Measurements from ENCODE around the gene ZBTB49. TPM values are rescaled to one million over a fixed set of nuclear protein-coding genes. Genes with fewer than 3 reads are reported as not detected.

The ZBTB49 gene
- total RNA-seq, 1 experiment from 2014 or later: 4.2 TPM

DNA sequence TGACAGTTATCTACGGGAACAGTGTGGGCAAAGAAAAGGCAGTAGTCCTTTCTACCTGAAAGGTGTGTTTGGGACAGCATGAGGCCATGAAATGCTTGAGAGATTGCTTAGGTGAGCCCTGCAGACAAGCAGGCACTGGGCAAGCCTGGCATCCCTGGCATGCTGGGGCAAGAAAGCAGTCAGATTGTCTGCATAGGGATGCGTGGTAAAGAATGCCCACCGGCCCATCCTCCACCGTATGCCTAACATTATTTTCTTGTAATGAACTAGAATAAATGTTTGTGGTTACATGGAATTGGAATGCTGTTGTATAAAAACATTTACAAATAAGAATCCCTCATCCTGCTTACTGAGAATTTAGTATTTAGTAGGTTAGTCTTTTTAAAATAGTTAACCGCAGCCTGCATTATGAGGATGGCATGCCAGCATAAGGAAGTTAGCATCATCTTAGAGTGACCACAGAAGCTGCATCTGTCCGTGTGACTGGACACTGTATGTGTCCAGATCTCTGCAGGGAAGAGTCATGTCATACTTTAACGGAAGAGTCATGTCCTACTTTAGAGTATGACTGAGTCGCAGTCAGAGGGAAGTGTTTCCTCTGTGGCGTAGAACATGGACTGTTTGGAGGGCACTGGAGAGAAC lies 18.9 kb downstream of the ZBTB49 start:
- ChIA-PET CTCF (no interaction called here), POLR2A (no interaction called here)
- no peaks in the 10 kb centered on the region for H3K4me1 ChIP-seq (ENCODE audit: control insufficient read depth, insufficient read depth, low read length)
- in situ Hi-C loops (cut with HindIII; ENCODE audit: low pct_unique_long_range_greater_than_20kb, low sequenced_read_pairs): no loop called here
- intact Hi-C loops (cut with micrococcal nuclease; ENCODE audit: unreplicated experiment): no loop called here
- H3K9me3 ChIP-seq (ENCODE audit: control insufficient read depth, insufficient read depth, low read depth, low read length): no peaks in the 10 kb centered on the region
- TF ChIP-seq POLR2AphosphoS5 (IDR thresholded peaks at IDR 0.05; ENCODE audit: low read depth, low read length): no peak
- TF ChIP-seq TCF7L2 (IDR thresholded peaks at IDR 0.05; ENCODE audit: low read depth, low read length): no peak
- TF ChIP-seq, protein P1, sequence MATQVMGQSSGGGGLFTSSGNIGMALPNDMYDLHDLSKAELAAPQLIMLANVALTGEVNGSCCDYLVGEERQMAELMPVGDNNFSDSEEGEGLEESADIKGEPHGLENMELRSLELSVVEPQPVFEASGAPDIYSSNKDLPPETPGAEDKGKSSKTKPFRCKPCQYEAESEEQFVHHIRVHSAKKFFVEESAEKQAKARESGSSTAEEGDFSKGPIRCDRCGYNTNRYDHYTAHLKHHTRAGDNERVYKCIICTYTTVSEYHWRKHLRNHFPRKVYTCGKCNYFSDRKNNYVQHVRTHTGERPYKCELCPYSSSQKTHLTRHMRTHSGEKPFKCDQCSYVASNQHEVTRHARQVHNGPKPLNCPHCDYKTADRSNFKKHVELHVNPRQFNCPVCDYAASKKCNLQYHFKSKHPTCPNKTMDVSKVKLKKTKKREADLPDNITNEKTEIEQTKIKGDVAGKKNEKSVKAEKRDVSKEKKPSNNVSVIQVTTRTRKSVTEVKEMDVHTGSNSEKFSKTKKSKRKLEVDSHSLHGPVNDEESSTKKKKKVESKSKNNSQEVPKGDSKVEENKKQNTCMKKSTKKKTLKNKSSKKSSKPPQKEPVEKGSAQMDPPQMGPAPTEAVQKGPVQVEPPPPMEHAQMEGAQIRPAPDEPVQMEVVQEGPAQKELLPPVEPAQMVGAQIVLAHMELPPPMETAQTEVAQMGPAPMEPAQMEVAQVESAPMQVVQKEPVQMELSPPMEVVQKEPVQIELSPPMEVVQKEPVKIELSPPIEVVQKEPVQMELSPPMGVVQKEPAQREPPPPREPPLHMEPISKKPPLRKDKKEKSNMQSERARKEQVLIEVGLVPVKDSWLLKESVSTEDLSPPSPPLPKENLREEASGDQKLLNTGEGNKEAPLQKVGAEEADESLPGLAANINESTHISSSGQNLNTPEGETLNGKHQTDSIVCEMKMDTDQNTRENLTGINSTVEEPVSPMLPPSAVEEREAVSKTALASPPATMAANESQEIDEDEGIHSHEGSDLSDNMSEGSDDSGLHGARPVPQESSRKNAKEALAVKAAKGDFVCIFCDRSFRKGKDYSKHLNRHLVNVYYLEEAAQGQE (IDR thresholded peaks at IDR 0.05; ENCODE audit: insufficient read depth in 1 of 2, low read depth in 2 of 2, low read length in 1 of 2): no peak
- TF ChIP-seq SIN3A (IDR thresholded peaks at IDR 0.05; ENCODE audit: borderline replicate concordance, insufficient read depth, low read depth, low read length): no peak
- TF ChIP-seq, protein P2, sequence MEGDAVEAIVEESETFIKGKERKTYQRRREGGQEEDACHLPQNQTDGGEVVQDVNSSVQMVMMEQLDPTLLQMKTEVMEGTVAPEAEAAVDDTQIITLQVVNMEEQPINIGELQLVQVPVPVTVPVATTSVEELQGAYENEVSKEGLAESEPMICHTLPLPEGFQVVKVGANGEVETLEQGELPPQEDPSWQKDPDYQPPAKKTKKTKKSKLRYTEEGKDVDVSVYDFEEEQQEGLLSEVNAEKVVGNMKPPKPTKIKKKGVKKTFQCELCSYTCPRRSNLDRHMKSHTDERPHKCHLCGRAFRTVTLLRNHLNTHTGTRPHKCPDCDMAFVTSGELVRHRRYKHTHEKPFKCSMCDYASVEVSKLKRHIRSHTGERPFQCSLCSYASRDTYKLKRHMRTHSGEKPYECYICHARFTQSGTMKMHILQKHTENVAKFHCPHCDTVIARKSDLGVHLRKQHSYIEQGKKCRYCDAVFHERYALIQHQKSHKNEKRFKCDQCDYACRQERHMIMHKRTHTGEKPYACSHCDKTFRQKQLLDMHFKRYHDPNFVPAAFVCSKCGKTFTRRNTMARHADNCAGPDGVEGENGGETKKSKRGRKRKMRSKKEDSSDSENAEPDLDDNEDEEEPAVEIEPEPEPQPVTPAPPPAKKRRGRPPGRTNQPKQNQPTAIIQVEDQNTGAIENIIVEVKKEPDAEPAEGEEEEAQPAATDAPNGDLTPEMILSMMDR (IDR thresholded peaks at IDR 0.05): no peak
- H3K36me3 ChIP-seq (ENCODE audit: control insufficient read depth, insufficient read depth, low read length): no peaks in the 10 kb centered on the region
- no peak overlapping the region for H3K27ac ChIP-seq (ENCODE audit: low read length)
- no peaks in the 10 kb centered on the region for H3K27me3 ChIP-seq (ENCODE audit: control insufficient read depth, insufficient read depth, low read length)
- DNase-seq (ENCODE audit: low read depth, low spot score): no peak
- BruUV-seq (replicated peaks): no TSS peak
- no peak for ATAC-seq
- H3K4me3 ChIP-seq (ENCODE audit: low read depth in 2 of 2, low read length in 2 of 2): no peak overlapping the region

DNA sequence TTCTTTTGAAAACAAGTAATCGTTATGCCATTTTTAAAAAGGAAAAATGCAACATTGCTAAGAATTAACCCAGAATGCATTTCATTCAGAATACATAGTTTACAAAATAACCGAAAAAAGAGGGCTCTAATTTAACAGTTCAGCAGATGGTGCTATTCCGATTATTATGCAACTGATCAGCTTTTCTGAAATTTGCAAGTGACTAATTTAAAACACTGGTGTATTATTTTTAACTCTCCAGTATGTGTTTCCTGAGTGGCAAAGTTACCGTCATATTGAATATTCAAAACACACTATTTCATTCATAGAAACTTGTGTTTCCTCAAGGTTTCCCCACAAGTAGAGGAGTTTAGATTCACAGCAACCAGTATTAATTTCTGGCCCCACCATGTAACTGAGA lies 21.1 kb downstream of the ZBTB49 start:
- Histone ChIP-seq H3K4me3 (ENCODE audit: low read depth in 2 of 2, low read length in 2 of 2) (no peak overlapping the region), H3K27ac (ENCODE audit: low read length) (no peak overlapping the region), H3K9me3 (ENCODE audit: control insufficient read depth, insufficient read depth, low read depth, low read length) (no peaks in the 10 kb centered on the region), H3K4me1 (ENCODE audit: control insufficient read depth, insufficient read depth, low read length) (no peaks in the 10 kb centered on the region), H3K27me3 (ENCODE audit: control insufficient read depth, insufficient read depth, low read length) (no peaks in the 10 kb centered on the region), H3K36me3 (ENCODE audit: control insufficient read depth, insufficient read depth, low read length) (no peaks in the 10 kb centered on the region; the same call in 1 of the 2 replicates)
- DNase-seq (ENCODE audit: low read depth, low spot score): no peak
- no peak for ATAC-seq
- intact Hi-C loops (cut with micrococcal nuclease; ENCODE audit: unreplicated experiment): no loop called here
- in situ Hi-C loops (cut with HindIII; ENCODE audit: low pct_unique_long_range_greater_than_20kb, low sequenced_read_pairs): no loop called here
- BruUV-seq (replicated peaks): no TSS peak
- TF ChIP-seq SIN3A (IDR thresholded peaks at IDR 0.05; ENCODE audit: borderline replicate concordance, insufficient read depth, low read depth, low read length): no peak
- no peak for TF ChIP-seq POLR2AphosphoS5 (IDR thresholded peaks at IDR 0.05; ENCODE audit: low read depth, low read length)
- TF ChIP-seq, protein P2 (IDR thresholded peaks at IDR 0.05): no peak
- TF ChIP-seq, protein P1 (IDR thresholded peaks at IDR 0.05; ENCODE audit: insufficient read depth in 1 of 2, low read depth in 2 of 2, low read length in 1 of 2): no peak
- TF ChIP-seq TCF7L2 (IDR thresholded peaks at IDR 0.05; ENCODE audit: low read depth, low read length): no peak
- CTCF ChIA-PET: no interaction called here
- POLR2A ChIA-PET: no interaction called here
